Activated CD4-positive, alpha-beta T cell treated with anti-CD3 and anti-CD28 coated beads for 1 hour (primary cell): ENCODE results near the gene GSK3A.

Source experiments
- DNase-seq: peaks from one replicate; pipeline ENCODE4 v3.0.0-alpha.2; 2020

The GSK3A gene

DNA sequence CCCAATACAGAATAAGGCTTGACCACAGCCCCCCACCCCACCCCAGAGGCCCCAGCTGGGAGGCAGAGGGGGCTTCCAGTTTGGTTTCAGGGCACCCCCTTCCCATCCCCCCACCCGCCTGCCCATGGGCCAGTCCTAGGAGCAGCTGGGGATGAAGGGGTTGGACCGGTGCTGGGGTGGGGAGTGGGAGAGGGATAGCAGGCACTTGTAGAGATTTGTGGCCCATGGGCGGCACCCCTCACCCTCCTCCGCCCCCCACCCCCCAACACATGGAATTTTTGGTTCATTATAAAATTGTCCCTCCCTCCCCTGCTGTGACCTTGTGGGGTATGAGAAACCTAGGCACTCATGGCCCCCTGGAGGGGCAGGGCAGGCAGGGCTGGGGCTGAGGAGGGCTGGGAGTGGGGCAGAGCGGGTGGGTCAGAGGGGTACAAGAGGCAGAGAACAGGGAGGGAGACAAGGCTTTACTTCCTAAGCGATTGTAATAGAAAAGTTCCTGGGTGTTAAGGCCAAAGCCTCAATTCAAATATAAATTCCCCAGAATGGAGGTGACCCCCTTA lies 5.3 kb upstream of the GSK3A start:
- no peak for DNase-seq

- no peak for DNase-seq
Observed at GRCh38 chr19:42246922-42247639, 4.7 kb upstream of the GSK3A start.

GRCh38 chr19:42246143-42246921 lies 3.9 kb upstream of the GSK3A start:
- DNase-seq = no peak

DNA sequence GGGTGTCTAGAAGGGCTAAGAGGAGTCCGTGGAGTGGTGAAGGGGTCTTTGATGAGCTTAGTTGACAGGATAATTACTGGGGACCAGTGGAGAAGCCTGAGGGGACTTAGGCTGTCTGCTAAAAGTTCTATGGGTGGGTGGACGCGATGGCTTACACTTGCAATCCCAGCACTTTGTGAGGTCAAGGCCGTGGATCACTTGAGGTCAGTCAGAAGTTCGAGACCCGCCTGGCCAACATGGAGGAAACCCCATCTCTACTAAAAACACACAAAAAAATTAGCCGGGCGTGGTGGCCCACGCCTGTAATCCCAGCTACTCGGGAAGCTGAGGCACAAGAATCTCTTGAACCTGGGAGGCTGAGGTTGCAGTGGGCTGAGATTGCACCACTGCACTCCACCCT lies 2.8 kb upstream of the GSK3A start:
- no peak for DNase-seq

- DNase-seq = peak; percentile 88
Observed at GRCh38 chr19:42244347-42245220, 2.2 kb upstream of the GSK3A start.

GRCh38 chr19:42242069-42242511 lies 312 bp downstream of the GSK3A start:
- no peak for DNase-seq

GRCh38 chr19:42241279-42241678 lies 1.1 kb downstream of the GSK3A start:
- DNase-seq = no peak

DNA sequence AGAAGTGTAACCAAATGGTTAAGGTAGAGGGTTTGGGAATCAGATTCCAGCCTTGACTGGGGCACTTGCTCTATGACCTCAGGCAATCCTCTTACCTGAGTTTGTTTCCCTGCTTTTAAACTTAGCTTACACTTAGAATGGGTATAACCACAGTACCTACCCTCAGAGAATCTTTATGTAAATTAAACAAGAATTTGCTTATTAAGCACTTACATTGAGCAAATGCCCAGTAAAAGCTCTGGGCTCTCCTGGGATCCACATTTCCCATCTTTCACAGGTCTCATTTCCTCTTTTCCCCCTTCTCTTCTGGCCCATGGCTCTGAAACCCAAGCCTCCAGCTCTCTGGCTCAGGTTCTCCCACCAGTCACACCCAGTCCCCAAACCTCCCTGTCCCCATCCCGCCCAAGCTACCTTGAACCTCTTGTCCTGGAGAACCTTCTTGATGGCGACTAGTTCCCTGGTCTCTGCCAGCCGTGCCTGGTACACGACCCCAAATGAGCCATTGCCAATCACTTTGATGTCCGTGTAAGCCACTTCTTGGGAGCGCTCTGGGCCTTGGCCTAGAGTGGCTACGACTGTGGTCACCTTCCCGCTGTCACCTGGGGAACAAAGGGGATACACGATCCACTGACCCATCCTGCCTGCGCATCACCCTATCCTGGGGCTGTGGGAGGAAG lies 2.7 kb downstream of the GSK3A start:
- no peak for DNase-seq

GRCh38 chr19:42235181-42235580 lies 7.2 kb downstream of the GSK3A start:
- no peak for DNase-seq

DNA sequence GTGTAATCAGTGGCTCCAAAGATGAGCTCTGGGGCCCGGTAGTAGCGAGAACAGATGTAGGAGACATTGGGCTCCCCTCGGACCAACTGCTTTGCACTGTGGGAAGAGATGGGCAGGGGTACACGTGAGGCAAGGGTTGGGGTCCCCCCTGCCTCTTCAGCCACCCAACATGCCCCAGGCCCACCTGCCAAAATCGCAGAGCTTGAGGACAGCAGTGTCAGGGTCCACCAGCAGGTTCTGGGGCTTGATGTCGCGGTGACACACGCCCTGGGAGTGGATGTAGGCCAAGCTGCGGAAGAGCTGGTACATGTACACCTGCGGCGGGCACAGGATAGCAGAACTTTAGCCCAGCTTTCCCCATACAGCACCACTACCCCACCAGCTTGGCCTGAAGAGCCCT lies 8.0 kb downstream of the GSK3A start:
- DNase-seq = no peak

GRCh38 chr19:42233678-42234292 lies 8.6 kb downstream of the GSK3A start:
- no peak for DNase-seq

DNA sequence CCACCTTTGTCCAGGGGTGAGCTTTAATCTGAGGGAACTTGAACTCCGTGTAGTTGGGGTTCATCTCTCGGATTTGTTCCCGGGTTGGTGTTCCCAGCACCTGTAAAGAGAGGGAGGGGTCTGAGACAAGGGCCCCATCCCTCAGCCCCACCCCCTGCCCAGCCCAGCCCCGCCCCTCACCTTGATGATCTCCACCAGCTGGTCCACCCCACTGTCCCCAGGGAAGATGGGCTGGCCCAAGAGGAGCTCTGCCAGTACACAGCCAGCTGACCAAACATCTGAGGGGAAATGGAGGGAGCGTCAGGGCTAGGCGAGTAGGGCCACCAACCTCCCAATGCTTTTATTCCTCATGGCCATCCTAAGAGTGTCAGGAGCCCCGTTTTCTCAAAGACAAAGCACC lies 9.3 kb downstream of the GSK3A start:
- no peak for DNase-seq

DNA sequence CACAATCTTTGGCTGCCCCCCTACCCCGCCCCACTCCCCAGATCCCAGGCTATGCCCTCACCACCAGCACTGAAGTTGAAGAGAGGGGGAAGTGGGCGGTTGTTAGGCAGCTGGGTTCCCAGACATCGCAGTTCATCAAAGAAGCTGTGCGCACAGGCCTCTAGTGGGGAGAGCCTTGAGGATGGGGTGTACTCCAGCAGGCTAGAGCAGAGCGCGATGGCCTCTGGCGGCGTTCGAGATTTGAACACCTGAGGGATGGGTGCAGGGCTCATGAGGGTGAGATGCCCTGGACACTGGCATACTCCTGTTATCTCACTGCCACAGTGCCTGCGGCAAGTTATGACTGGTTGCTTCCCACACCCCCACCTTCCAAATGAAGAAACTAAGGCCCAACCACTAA lies 10.0 kb downstream of the GSK3A start:
- no peak for DNase-seq

DNA sequence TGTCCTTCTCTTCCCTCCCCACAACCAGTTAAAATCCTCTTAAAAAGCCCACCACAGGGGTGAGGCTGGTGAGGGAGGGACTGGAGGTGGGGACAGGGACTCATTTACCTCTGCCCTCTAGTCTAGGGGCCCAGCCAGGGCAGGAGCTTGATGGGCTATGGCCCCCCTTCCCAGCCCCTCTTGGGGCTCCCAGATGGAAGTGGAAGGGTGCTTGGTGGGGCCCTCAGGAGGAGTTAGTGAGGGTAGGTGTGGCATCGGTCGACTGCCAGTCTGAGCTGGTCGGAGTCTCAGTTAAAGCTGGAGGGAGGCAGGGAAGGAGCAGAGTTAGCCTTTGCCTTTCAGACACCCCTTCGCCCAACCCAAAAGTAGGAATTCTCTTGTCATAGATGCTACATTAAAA lies 11.8 kb downstream of the GSK3A start:
- no peak for DNase-seq

GRCh38 chr19:42229855-42230351 lies 12.5 kb downstream of the GSK3A start:
- DNase-seq = no peak

DNA sequence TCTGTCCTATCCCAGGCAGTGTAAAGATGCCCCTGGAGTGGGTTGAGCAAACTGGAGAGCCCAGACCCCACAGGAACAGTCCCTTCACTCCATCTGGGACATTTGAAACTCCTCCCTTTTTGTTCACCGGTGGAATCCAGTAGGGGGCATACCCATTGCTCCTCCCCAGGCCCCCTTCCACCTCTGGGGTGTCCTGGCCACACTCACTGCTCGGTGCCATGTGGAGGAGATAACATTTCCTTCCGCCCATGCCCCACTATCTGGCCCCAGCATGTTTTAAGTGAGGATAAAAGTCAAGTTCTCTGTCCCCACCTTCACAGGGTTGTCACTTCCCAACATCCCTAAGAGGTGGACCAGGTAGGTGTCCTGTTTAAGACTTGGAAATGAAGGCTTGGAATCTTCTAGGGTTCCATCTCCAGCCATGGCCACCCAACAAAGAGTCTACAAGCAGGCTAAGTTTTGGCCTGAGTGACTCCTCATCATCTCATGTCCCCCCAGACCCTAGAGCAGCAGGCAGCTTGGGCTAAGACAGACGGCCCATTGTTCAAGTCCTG lies 13.0 kb downstream of the GSK3A start:
- DNase-seq = no peak

- DNase-seq = no peak
Observed at GRCh38 chr19:42228641-42229040, 13.8 kb downstream of the GSK3A start.

DNA sequence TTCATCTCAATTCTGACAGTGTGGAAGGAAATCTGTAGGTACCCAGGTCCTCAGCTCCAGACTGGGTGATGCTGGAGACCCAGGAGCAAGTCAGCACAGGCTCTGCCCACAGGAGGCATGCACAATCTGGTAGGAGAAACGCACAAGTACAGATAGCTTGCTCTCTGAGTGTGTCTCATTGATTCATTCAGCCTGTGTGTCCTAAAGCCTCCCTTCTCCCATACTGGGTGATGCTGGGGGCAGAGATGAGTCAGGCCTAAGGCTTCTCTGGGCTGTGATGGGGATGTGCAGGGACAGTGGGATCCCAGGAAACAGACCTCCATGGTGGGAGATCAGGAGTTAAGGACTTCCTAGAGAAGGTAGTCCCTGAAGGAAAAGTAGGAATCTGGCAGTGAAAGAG lies 15.5 kb downstream of the GSK3A start:
- no peak for DNase-seq

- DNase-seq = no peak
Observed at GRCh38 chr19:42225718-42226292, 16.6 kb downstream of the GSK3A start.

DNA sequence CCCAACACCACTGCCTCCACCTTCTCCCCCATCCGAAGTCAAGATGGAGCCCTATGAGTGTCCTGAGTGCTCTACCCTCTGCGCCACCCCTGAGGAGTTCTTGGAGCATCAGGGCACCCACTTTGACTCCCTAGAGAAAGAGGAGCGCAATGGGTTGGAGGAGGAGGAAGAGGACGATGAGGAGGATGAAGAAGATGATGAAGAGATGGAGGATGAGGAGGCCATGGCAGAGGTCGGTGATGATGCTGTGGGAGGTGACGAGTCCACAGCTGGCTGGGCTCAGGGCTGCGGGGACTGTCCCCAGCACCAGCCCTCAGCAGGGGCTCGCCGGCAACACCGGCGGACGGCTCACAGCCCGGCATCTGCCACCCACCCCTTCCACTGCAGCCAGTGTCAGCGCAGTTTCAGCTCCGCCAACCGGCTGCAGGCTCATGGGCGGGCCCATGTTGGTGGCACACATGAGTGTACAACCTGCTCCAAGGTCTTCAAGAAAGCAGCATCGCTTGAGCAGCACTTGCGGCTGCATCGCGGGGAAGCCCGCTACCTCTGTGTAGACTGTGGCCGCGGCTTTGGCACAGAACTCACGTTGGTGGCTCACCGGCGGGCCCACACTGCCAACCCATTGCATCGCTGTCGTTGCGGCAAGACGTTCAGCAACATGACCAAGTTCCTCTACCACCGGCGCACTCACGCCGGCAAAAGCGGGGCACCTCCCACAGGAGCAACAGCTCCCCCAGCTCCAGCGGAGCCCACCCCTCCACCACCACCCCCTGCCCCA lies 17.3 kb downstream of the GSK3A start:
- no peak for DNase-seq
